Vagina (tissue), 2 donors: ENCODE data around the gene RNPEPL1. TPM values are rescaled to one million over a fixed set of nuclear protein-coding genes. Genes with fewer than 3 reads are reported as not detected.

ENCODE experiments used
- DNase-seq, 2 donors: peaks; one replicate each; pipeline ENCODE4 v3.0.0-alpha.2; 2017; ENCODE audit errors: extremely low spot score in 2 of 2
- H3K27ac ChIP-seq: fragments of 200-600 bp; sonication (generic); one replicate; pipeline ENCODE4 v1.5.1; 2019
- H3K27me3 ChIP-seq: fragments of 200-600 bp; sonication (generic); one replicate; pipeline ENCODE4 v1.5.1; 2019
- H3K36me3 ChIP-seq, 2 donors: fragments of 200-600 bp; sonication (generic); one replicate each; pipeline ENCODE4 v1.5.1; 2017 to 2019
- H3K4me1 ChIP-seq: fragments of 200-600 bp; sonication (generic); one replicate; pipeline ENCODE4 v1.5.1; 2019
- H3K4me3 ChIP-seq, 2 donors: fragments of 200-600 bp; sonication (generic); 1 replicate in 1 of 2; 2 replicates in 1 of 2; pipeline ENCODE4 v1.5.1; 2016 to 2019
- H3K9me3 ChIP-seq: fragments of 200-600 bp; sonication (generic); one replicate; pipeline ENCODE4 v1.5.1; 2019
- POLR2A ChIP-seq, 2 donors: fragments of 450-650 bp; IDR thresholded peaks; one replicate each; pipeline ENCODE4 v1.6.1; 2017; ENCODE audit warnings: antibody characterized with exemption in 2 of 2, mild to moderate bottlenecking in 2 of 2, moderate library complexity in 2 of 2
- POLR2AphosphoS5 ChIP-seq, 2 donors: sonication (generic); formaldehyde crosslinking; IDR thresholded peaks; one replicate each; pipeline ENCODE4 v1.9.0; 2017; ENCODE audit warnings: antibody characterized with exemption in 2 of 2, mild to moderate bottlenecking in 2 of 2, low read depth in 1 of 2; ENCODE audit not compliant: insufficient read depth in 1 of 2
- intact Hi-C: fragments of 100-400 bp; cut with DNase I; formaldehyde crosslinking; loops from one replicate; pipeline ENCODE4 v1.15.1; 2023
- total RNA-seq: library from RNA; depleted of rRNA; stranded (reverse); fragments of >200 nt; gene quantifications from one replicate; pipeline ENCODE4 v1.2.3, GENCODE V29; 2016
- TF ChIP-seq, protein P1 (sequence below), 3 experiments: fragments of 450-650 bp in 2 of 3; fragments of 200-600 bp in 1 of 3; sonication (generic) in 1 of 3; IDR thresholded peaks; one replicate each; pipeline ENCODE4 v1.5.1; 2017 to 2019; ENCODE audit warnings: antibody characterized with exemption in 3 of 3, mild to moderate bottlenecking in 2 of 3, moderate library complexity in 2 of 3

Gene RNPEPL1
- total RNA-seq, 1 donor from 2014 or later = 65.1 TPM

DNA sequence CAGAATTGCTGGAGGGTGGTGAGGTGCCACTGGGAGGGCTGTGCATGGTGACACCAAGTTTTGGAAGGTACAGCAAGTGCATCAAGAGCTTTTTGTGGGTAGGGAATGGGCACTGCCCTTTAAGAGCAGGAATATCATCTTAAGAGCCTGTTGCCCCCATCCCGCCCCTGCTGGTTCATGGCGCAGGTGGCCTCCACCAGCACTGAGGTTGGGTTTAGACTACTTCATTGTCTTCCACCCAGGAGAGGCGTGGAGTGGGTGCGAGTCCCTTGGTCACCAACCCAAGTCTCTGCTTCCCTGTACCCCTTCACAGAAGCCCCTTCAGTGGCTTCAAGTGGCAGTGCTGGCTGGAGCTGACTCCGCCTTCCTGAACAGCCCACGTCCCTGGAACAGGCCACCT, 7.8 kb downstream of the RNPEPL1 start:
- peaks cover 0 to 38% of the 10 kb centered on the region in 2 donors for H3K36me3 ChIP-seq

DNA sequence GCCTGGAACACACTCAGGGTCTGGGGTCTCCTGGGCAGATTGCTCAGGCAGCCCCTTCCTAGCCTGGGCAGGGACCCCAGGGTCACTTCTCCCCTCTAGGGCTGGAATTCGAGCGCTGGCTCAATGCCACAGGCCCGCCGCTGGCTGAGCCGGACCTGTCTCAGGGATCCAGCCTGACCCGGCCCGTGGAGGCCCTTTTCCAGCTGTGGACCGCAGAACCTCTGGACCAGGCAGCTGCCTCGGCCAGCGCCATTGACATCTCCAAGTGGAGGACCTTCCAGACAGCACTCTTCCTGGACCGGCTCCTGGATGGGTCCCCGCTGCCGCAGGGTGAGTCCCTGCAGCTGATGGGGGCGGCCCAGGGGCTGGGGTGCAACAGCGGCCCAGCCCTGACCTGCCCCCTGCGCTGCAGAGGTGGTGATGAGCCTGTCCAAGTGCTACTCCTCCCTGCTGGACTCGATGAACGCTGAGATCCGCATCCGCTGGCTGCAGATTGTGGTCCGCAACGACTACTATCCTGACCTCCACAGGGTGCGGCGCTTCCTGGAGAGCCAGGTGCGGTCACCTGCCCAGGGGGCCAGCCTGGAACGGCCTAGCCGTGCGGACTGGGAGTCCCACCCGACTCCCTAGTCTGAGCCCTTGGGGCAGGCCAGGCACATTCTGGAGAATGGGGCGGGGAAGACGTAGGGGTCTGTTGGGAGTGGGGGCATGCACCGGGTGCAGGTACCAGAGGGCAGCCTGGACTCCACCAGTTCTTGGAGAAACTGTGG, 8.3 kb downstream of the RNPEPL1 start:
- H3K27me3 ChIP-seq = no peaks in the 10 kb centered on the region
- H3K36me3 ChIP-seq = peaks cover 0 to 42% of the 10 kb centered on the region in 2 donors
- H3K9me3 ChIP-seq = no peaks in the 10 kb centered on the region
- intact Hi-C loops = no loop called here
- H3K4me3 ChIP-seq = no peak overlapping the region
- H3K4me1 ChIP-seq = peaks cover 42% of the 10 kb centered on the region
- H3K27ac ChIP-seq = no peak overlapping the region
- TF ChIP-seq, protein P1, sequence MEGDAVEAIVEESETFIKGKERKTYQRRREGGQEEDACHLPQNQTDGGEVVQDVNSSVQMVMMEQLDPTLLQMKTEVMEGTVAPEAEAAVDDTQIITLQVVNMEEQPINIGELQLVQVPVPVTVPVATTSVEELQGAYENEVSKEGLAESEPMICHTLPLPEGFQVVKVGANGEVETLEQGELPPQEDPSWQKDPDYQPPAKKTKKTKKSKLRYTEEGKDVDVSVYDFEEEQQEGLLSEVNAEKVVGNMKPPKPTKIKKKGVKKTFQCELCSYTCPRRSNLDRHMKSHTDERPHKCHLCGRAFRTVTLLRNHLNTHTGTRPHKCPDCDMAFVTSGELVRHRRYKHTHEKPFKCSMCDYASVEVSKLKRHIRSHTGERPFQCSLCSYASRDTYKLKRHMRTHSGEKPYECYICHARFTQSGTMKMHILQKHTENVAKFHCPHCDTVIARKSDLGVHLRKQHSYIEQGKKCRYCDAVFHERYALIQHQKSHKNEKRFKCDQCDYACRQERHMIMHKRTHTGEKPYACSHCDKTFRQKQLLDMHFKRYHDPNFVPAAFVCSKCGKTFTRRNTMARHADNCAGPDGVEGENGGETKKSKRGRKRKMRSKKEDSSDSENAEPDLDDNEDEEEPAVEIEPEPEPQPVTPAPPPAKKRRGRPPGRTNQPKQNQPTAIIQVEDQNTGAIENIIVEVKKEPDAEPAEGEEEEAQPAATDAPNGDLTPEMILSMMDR (IDR thresholded peaks at IDR 0.05) = no peak
- TF ChIP-seq POLR2A (IDR thresholded peaks at IDR 0.05) (no peak), POLR2AphosphoS5 (IDR thresholded peaks at IDR 0.05; ENCODE audit: insufficient read depth in 1 of 2, low read depth in 1 of 2) (no peak)
- DNase-seq = no peak

More for the DNA sequence above, 7.8 kb downstream of the RNPEPL1 start:
- intact Hi-C loops = no loop called here
- no peaks in the 10 kb centered on the region for H3K9me3 ChIP-seq
- no peak for TF ChIP-seq POLR2AphosphoS5 (IDR thresholded peaks at IDR 0.05; ENCODE audit: insufficient read depth in 1 of 2, low read depth in 1 of 2)
- TF ChIP-seq, protein P1 (IDR thresholded peaks at IDR 0.05) = no peak
- TF ChIP-seq POLR2A (IDR thresholded peaks at IDR 0.05) = no peak
- H3K4me3 ChIP-seq = no peak overlapping the region
- H3K27me3 ChIP-seq = no peaks in the 10 kb centered on the region
- DNase-seq = no peak
- H3K4me1 ChIP-seq = peaks cover 48% of the 10 kb centered on the region
- no peak overlapping the region for H3K27ac ChIP-seq

DNA sequence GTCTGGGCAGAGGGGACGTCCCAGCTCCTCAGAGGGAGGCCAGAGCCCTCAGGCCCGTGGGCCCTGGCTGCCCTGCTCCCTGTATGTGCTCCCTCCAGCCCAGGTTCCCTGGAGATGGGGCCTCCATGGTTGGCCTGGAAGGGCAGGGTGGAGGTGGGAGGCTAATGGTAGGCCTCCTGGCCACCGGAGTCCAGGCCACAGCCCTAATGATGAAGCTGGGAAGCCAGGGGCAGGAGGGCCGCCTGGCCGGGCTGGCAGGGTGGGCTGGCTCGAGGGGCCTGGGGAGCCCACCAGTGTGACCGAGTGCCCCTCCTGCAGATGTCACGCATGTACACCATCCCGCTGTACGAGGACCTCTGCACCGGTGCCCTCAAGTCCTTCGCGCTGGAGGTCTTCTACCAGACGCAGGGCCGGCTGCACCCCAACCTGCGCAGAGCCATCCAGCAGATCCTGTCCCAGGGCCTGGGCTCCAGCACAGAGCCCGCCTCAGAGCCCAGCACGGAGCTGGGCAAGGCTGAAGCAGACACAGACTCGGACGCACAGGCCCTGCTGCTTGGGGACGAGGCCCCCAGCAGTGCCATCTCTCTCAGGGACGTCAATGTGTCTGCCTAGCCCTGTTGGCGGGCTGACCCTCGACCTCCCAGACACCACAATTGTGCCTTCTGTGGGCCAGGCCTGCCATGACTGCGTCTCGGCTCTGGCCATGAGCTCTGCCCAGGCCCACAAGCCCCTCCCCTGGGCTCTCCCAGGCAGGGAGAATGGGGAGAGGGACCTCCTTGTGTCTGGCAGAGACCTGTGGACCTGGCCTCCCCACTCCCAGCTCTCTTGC, 9.2 kb downstream of the RNPEPL1 start:
- intact Hi-C loops = no loop called here
- Histone ChIP-seq H3K4me1 (peaks cover 39% of the 10 kb centered on the region), H3K36me3 (peaks cover 0 to 42% of the 10 kb centered on the region in 2 donors), H3K27ac (no peak overlapping the region), H3K9me3 (no peaks in the 10 kb centered on the region), H3K27me3 (no peaks in the 10 kb centered on the region), H3K4me3 (no peak overlapping the region)
- TF ChIP-seq, protein P1 (IDR thresholded peaks at IDR 0.05) = no peak
- TF ChIP-seq POLR2A (IDR thresholded peaks at IDR 0.05) (no peak), POLR2AphosphoS5 (IDR thresholded peaks at IDR 0.05; ENCODE audit: insufficient read depth in 1 of 2, low read depth in 1 of 2) (no peak)
- DNase-seq = no peak

DNA sequence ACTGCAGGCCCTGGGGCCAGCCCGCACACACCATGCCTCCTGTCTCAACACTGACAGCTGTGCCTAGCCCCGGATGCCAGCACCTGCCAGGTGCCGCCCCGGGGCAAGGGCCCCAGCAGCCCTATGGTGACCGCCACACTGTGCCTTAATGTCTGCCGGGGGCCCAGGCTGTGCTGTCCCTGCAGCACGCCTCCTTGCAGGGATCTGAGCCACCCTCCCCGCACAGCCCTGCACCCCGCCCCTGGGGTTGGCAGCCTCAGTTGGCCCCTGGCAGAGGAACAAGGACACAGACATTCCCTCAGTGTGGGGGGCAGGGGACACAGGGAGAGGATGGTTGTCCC, 9.8 kb downstream of the RNPEPL1 start:
- no peak for TF ChIP-seq POLR2AphosphoS5 (IDR thresholded peaks at IDR 0.05; ENCODE audit: insufficient read depth in 1 of 2, low read depth in 1 of 2)
- TF ChIP-seq, protein P1 (IDR thresholded peaks at IDR 0.05) = no peak
- no peak overlapping the region for H3K27ac ChIP-seq
- no peak overlapping the region for H3K4me3 ChIP-seq
- no peak for DNase-seq
- intact Hi-C loops = no loop called here
- H3K4me1 ChIP-seq = peaks cover 39% of the 10 kb centered on the region
- H3K9me3 ChIP-seq = no peaks in the 10 kb centered on the region
- peaks cover 0 to 42% of the 10 kb centered on the region in 2 donors for H3K36me3 ChIP-seq
- H3K27me3 ChIP-seq = no peaks in the 10 kb centered on the region
